HG03558 (cell line): ENCODE measurements around the gene MALL.
"Not testable (repeated sequence)": the region's sequence is repeated elsewhere in the genome, so short reads cannot be mapped to it uniquely, and the experiment has no call there.

Experiments used
- ATAC-seq: cut with Tn5 transposase; IDR thresholded peaks from one replicate; pipeline ENCODE4 v1.9.1; 2021; ENCODE audit warnings: moderate number of reproducible peaks; ENCODE audit not compliant: unreplicated experiment; ENCODE audit errors: extremely low read depth

Gene MALL

GRCh38 chr2:110100480-110100879, 15.1 kb downstream of the MALL start:
- ATAC-seq, result no peak

GRCh38 chr2:110099471-110100225, 16.0 kb downstream of the MALL start:
- ATAC-seq, result no peak

DNA sequence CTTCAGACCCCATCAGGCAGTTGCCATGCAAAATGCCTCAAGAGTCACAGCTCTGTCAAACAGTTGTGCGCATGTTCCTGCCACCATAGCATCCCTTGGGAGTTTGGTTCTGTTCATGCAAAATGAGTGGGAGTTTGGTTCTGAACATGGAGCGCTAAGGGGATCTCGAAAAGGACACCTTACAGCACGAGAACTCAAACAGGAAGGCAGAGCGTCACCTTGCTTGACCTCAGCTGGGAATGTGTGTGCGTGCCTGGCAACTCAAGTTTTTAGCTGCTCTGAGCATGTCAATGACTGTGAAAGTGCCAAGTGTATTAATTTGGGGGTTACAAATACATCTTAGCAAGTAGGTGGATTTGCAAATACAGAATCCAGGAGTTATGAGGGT, 16.6 kb downstream of the MALL start:
- ATAC-seq, result no peak

GRCh38 chr2:110097506-110098220, 18.0 kb downstream of the MALL start:
- no peak for ATAC-seq

GRCh38 chr2:110095994-110096633, 19.5 kb downstream of the MALL start:
- ATAC-seq, result no peak

GRCh38 chr2:110094884-110095534, 20.6 kb downstream of the MALL start:
- ATAC-seq, result not testable (repeated sequence)

GRCh38 chr2:110093924-110094323, 21.7 kb downstream of the MALL start:
- ATAC-seq, result not testable (repeated sequence)

GRCh38 chr2:110090164-110090563, 25.5 kb downstream of the MALL start:
- not testable (repeated sequence) for ATAC-seq

DNA sequence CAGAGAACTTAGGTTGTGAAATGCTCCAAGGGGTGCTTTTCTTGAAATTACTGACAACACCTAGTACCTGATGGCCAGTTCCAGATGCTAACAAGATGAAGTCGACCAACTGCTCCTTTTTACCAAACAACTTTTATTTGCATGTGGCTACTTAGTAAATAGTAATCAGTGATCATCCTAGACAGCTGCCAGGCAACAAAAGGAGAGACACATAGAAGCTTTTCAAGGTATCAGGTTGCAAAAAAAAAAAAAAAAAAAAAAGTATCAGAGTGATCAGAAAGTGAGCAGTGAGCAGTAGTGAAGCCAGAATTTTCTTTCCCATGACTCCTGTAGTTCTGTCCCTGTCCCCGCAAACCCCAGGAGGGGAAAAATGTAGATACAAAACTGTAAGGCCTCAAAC, 31.9 kb downstream of the MALL start:
- ATAC-seq, result not testable (repeated sequence)

GRCh38 chr2:110083162-110083561, 32.5 kb downstream of the MALL start:
- not testable (repeated sequence) for ATAC-seq

DNA sequence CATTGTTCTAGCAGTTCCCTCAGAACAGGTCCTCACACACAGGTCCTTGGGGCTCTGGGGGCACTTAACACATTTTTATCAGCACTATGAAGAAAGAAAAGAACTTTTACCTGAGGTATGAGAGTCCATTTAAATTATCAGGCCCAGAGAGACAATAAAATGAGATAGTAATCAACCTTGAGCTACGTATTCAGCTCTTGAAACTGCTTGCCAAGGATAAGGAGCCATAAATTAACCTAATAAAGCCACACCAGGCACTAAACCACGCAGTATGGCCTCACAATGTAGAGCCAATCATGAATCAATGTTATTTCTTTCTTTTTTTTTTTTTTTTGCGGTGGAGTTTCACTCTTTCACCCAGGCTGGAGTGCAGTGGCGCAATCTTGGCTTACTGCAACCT, 37.5 kb downstream of the MALL start:
- not testable (repeated sequence) for ATAC-seq

DNA sequence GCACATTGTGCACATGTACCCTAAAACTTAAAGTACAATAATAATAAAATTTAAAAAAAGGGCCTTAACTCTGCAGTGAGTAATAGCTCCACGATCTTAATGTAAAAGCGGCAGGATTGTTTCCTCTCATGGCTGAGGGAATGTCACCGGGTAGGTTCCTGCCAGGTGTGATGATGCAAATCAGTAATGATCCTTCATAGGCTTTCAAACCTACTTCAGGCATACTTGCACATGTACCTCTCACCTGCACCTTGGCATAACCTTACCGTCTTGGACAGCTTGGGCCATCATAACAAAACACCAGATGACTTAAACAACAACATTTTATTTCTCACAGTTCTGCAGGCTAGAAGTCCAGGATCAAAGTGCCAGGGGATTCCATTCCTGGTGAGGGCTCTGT, 39.7 kb downstream of the MALL start:
- ATAC-seq, result not testable (repeated sequence)

DNA sequence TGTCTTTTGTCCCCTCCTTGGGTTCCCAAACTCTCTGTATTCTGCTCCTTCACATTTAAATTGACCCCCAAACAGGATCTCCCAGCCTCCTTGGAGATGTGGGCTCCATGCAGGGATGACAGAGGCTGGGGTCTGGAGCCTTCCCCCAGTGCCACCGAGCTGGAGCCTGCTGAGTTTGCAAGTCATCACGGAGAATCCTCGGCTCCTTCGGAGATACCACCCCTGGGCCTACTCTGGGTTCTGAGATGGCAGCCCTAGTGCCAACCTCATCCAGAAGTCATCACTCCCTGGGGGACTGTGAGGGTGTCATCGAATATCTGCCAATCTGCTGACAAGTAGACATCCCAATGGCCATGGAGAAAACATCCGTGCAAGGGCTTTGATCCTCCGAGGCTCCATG, 45.8 kb downstream of the MALL start:
- ATAC-seq, result not testable (repeated sequence)

DNA sequence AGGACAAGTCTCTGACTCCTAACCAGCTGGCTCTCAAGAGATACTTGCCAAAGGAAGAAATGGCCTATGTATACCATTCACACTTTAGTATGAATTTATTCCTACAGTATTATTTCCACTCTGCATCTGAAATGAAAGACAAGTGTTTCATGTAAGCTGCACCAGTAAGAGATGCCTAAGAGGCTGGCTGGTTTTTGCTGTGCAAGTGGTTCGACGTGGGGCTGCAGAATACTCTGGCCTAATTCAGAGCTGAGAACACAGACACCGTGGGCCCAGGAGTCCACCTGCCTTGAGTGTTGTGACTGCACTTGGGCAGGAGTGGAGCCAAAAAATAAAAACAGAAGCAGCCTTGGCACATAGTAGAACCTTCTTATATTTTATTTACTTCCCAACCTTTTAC, 47.5 kb downstream of the MALL start:
- ATAC-seq, result not testable (repeated sequence)

GRCh38 chr2:110062332-110062731, 53.3 kb downstream of the MALL start:
- not testable (repeated sequence) for ATAC-seq

DNA sequence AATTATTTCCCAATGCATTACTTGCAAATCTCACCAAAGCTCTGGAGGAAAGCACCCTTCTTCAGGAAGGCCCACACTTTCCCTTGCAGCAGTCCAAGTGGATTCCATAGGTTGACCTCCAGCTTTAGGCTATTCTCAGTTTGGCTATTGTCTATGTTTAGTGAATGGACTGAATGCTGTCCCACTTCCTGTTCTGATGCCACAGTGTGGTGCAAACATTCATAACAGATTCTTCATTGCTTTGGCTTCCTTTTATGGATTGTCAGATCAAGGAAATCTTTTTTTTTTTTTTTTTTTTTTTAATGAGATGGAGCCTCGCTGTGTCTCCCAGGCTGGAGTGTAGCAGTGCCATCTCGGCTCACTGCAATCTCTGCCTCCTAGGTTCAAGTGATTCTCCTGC, 55.1 kb downstream of the MALL start:
- not testable (repeated sequence) for ATAC-seq

GRCh38 chr2:110059694-110060358, 55.8 kb downstream of the MALL start:
- ATAC-seq, result not testable (repeated sequence)

DNA sequence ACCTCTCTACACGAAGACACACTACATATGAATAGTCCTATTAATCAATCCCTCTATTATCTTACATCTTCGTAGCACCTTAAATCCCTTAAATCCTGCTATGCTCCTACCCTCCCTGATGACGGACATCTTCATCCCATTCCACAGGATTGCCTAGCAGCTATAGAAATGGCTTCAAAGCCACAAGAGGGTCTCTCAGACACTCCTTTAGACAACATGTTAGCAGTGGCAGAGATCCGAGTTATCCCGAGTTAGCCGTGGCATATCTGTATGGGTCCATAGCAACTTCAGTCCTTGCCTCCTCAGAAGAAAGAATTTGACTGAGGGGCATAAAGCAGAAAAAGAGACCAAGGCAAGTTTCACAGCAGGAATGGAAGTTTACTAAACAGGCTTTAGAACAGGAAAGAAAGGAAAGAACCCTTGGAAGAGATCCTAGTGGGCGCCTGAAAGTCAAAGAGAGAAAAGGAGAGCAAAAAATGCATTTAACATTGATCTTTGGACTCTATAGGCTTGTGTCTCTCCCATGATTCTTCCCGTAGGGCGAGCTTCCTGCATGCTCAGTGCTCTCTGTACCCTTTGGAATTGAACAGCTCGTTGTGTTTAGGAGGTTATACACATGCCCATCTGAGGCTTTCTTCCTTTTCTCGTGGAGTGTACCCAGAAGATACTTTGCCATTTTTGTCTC, 56.5 kb downstream of the MALL start:
- ATAC-seq, result not testable (repeated sequence)

DNA sequence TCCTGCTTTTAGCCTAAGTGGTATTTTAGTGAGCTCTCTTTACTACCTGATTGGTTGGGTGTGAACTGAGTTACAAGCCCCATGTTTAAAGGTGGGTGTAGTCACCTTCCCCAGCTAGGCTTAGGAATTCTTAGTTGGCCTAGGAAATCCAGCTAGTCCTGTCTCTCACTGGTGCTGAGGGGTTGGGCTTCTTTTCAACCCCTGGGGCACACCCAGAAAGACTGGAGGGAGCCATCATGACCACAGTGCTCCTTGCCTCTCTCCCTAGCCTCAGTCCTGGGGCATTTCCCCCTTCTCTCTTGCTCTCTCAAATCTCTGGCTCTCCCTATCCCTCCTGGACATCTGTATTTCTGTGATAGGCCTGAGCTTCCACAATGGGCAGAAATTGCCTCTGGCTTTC, 57.6 kb downstream of the MALL start:
- ATAC-seq, result not testable (repeated sequence)
